Skin of body (tissue), 2 donors: ENCODE measurements around the gene MAPK6. TPM values are rescaled to one million over a fixed set of nuclear protein-coding genes. Genes with fewer than 3 reads are reported as not detected.

Source experiments
- DNase-seq: peaks from one replicate; lab custom pipeline; 2025; lab: John Stamatoyannopoulos, UW
- total RNA-seq: library from RNA; depleted of rRNA; stranded (reverse); fragments of >200 nt; gene quantifications from one replicate; pipeline ENCODE4 v1.2.3, GENCODE V29; 2014

The MAPK6 gene
- total RNA-seq, 1 donor from 2014 or later = 36.4 TPM

GRCh38 chr15:52010633-52011595, 8.1 kb upstream of the MAPK6 start:
- DNase-seq = no peak

GRCh38 chr15:52011711-52012144, 7.3 kb upstream of the MAPK6 start:
- no peak for DNase-seq

- DNase-seq = no peak
Measured at GRCh38 chr15:52012210-52012609, 6.8 kb upstream of the MAPK6 start.

GRCh38 chr15:52013151-52013791, 5.7 kb upstream of the MAPK6 start:
- DNase-seq = no peak

- DNase-seq = no peak
Measured at GRCh38 chr15:52014616-52015015, 4.4 kb upstream of the MAPK6 start.

GRCh38 chr15:52016316-52016715, 2.7 kb upstream of the MAPK6 start:
- DNase-seq = no peak

GRCh38 chr15:52018244-52018643, 775 bp upstream of the MAPK6 start:
- DNase-seq = no peak

GRCh38 chr15:52019394-52020220, 588 bp downstream of the MAPK6 start:
- DNase-seq = peak; percentile 56

- DNase-seq = peak; percentile 44
Measured at GRCh38 chr15:52020221-52021085, 1.4 kb downstream of the MAPK6 start.

GRCh38 chr15:52021128-52021671, 2.2 kb downstream of the MAPK6 start:
- peak; percentile 27 for DNase-seq

GRCh38 chr15:52021892-52022540, 3.0 kb downstream of the MAPK6 start:
- no peak for DNase-seq

GRCh38 chr15:52023169-52023922, 4.3 kb downstream of the MAPK6 start:
- no peak for DNase-seq

GRCh38 chr15:52028431-52029093, 9.5 kb downstream of the MAPK6 start:
- DNase-seq = no peak

GRCh38 chr15:52030010-52030409, 11.0 kb downstream of the MAPK6 start:
- DNase-seq = no peak

GRCh38 chr15:52031556-52031955, 12.5 kb downstream of the MAPK6 start:
- no peak for DNase-seq

GRCh38 chr15:52037889-52038505, 19.0 kb downstream of the MAPK6 start:
- DNase-seq = no peak

GRCh38 chr15:52039925-52040781, 21.1 kb downstream of the MAPK6 start:
- DNase-seq = no peak
